ENCODE results near the gene NHLRC2. TPM values are rescaled to one million over a fixed set of nuclear protein-coding genes. Genes with fewer than 3 reads are reported as not detected.

The NHLRC2 gene
- total RNA-seq, 1 experiment from 2014 or later: 30.9 TPM

GRCh38 chr10:113895018-113895417 is 40.6 kb downstream of the NHLRC2 start:
- Histone ChIP-seq H3K4me1 (ENCODE audit: insufficient read depth, low read length) (no peaks in the 10 kb centered on the region), H3K4me2 (ENCODE audit: insufficient read depth, insufficient read length, low read length) (no peak overlapping the region), H2BK15ac (ENCODE audit: low read depth, low read length) (no peak overlapping the region), H3K27me3 (ENCODE audit: insufficient read depth, low read length) (no peaks in the 10 kb centered on the region; the same call in 1 of the 2 replicates), H3T11ph (ENCODE audit: low read length) (no peak overlapping the region), H3K14ac (ENCODE audit: insufficient read depth, low read length) (no peak overlapping the region), H4K5ac (ENCODE audit: insufficient read length, low read depth, low read length) (no peak overlapping the region), H2AFZ (ENCODE audit: low read length) (no peak overlapping the region), H3K4ac (ENCODE audit: low read depth, low read length) (no peak overlapping the region), H3K18ac (ENCODE audit: insufficient read length, low read depth, low read length) (no peak overlapping the region), H3K56ac (ENCODE audit: insufficient read length, low read depth, low read length) (no peak overlapping the region), H2BK5ac (ENCODE audit: insufficient read length, low read length) (no peak overlapping the region), H4K8ac (replicated peaks; ENCODE audit: insufficient read length, low read depth, low read length) (no peak overlapping the region), H3K27ac (ENCODE audit: insufficient read length, low read depth, low read length) (no peak overlapping the region), H2AK5ac (ENCODE audit: insufficient read length, low read length) (no peak overlapping the region), H2BK12ac (ENCODE audit: insufficient read length, low read depth, low read length) (no peak overlapping the region), H4K91ac (ENCODE audit: insufficient read length, low read depth, low read length) (no peak overlapping the region), H2BK120ac (ENCODE audit: low read depth, low read length, poor library complexity, severe bottlenecking) (no peak overlapping the region), H3K79me1 (ENCODE audit: insufficient read depth, low read depth, low read length, poor library complexity, severe bottlenecking) (no peaks in the 10 kb centered on the region), H3K23ac (ENCODE audit: insufficient read length, low read depth, low read length) (no peak overlapping the region), H3K9ac (ENCODE audit: extremely low read depth, insufficient read length, low read length) (no peak overlapping the region), H2BK20ac (ENCODE audit: low read depth, low read length, poor library complexity, severe bottlenecking) (no peak overlapping the region), H3K9me3 (ENCODE audit: control insufficient read depth, low read depth, low read length) (no peaks in the 10 kb centered on the region), H4K20me1 (ENCODE audit: control insufficient read depth, insufficient read depth, insufficient read length) (no peaks in the 10 kb centered on the region), H3K79me2 (ENCODE audit: insufficient read depth, low read length) (no peaks in the 10 kb centered on the region), H3K23me2 (ENCODE audit: insufficient read length, low read depth, low read length, poor library complexity, severe bottlenecking) (no peaks in the 10 kb centered on the region)
- H3K27ac Mint-ChIP-seq: no peak overlapping the region
- H3K4me3 Mint-ChIP-seq: no peak overlapping the region
- H3K4me1 Mint-ChIP-seq: no peaks in the 10 kb centered on the region
- H3K27me3 Mint-ChIP-seq (ENCODE audit: low read depth): no peaks in the 10 kb centered on the region
- peaks cover 2 to 8% of the 10 kb centered on the region in 2 experiments; a peak in 2 of 5 replicates for H3K9me3 Mint-ChIP-seq
- DNase-seq: no peak
- TF ChIP-seq, protein P1, sequence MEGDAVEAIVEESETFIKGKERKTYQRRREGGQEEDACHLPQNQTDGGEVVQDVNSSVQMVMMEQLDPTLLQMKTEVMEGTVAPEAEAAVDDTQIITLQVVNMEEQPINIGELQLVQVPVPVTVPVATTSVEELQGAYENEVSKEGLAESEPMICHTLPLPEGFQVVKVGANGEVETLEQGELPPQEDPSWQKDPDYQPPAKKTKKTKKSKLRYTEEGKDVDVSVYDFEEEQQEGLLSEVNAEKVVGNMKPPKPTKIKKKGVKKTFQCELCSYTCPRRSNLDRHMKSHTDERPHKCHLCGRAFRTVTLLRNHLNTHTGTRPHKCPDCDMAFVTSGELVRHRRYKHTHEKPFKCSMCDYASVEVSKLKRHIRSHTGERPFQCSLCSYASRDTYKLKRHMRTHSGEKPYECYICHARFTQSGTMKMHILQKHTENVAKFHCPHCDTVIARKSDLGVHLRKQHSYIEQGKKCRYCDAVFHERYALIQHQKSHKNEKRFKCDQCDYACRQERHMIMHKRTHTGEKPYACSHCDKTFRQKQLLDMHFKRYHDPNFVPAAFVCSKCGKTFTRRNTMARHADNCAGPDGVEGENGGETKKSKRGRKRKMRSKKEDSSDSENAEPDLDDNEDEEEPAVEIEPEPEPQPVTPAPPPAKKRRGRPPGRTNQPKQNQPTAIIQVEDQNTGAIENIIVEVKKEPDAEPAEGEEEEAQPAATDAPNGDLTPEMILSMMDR (conservative IDR thresholded peaks at IDR 0.05): no peak
- H3K36me3 Mint-ChIP-seq (ENCODE audit: insufficient read depth in 1 of 3, low read depth in 3 of 3): peaks cover 7 to 27% (median 23%) of the 10 kb centered on the region in 3 experiments; a peak in 6 of 7 replicates
